ENCODE results near the gene MMP11.

The MMP11 gene

GRCh38 chr22:23786752-23787599 lies 14.3 kb downstream of the MMP11 start, which contains the start of gene SMARCB1:
TSS of gene SMARCB1 (plus strand) at chr22:23786966. CDS start at chr22:23787170, 204 bp downstream.
- peak within 1 kb of the TSS; percentile 94 for H3K4me3 ChIP-seq (ENCODE audit: low read depth, low read length)
- TF ChIP-seq MYC (IDR thresholded peaks at IDR 0.05; ENCODE audit: low read depth, low read length), result no peak
- TF ChIP-seq POLR2A (IDR thresholded peaks at IDR 0.05; ENCODE audit: extremely low read depth, insufficient read length), result no peak
- TF ChIP-seq, protein P1, sequence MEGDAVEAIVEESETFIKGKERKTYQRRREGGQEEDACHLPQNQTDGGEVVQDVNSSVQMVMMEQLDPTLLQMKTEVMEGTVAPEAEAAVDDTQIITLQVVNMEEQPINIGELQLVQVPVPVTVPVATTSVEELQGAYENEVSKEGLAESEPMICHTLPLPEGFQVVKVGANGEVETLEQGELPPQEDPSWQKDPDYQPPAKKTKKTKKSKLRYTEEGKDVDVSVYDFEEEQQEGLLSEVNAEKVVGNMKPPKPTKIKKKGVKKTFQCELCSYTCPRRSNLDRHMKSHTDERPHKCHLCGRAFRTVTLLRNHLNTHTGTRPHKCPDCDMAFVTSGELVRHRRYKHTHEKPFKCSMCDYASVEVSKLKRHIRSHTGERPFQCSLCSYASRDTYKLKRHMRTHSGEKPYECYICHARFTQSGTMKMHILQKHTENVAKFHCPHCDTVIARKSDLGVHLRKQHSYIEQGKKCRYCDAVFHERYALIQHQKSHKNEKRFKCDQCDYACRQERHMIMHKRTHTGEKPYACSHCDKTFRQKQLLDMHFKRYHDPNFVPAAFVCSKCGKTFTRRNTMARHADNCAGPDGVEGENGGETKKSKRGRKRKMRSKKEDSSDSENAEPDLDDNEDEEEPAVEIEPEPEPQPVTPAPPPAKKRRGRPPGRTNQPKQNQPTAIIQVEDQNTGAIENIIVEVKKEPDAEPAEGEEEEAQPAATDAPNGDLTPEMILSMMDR (IDR thresholded peaks at IDR 0.05; ENCODE audit: low read depth, low read length), result no peak
- TF ChIP-seq, protein P2, sequence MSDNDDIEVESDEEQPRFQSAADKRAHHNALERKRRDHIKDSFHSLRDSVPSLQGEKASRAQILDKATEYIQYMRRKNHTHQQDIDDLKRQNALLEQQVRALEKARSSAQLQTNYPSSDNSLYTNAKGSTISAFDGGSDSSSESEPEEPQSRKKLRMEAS (IDR thresholded peaks at IDR 0.05; ENCODE audit: low read depth, low read length), result no peak
- DNase-seq (ENCODE audit: low read depth), result peak; percentile 90

DNA sequence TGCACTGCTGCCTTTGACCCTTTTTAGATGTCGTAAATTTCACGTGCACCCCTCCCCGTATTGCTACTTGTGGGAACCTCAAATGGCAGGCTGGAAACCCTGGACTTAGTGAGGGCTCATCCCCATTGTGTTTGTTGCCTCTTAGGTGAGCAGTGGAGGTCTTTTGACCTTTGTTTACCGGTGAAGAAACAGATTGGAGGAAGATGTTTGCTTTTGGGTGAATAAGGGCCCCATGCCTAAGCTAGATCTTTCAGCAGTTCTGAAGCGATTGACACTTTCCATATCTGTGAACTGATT lies 14.9 kb downstream of the MMP11 start:
- peak overlapping the region; percentile 94 for H3K4me3 ChIP-seq (ENCODE audit: low read depth, low read length)

DNA sequence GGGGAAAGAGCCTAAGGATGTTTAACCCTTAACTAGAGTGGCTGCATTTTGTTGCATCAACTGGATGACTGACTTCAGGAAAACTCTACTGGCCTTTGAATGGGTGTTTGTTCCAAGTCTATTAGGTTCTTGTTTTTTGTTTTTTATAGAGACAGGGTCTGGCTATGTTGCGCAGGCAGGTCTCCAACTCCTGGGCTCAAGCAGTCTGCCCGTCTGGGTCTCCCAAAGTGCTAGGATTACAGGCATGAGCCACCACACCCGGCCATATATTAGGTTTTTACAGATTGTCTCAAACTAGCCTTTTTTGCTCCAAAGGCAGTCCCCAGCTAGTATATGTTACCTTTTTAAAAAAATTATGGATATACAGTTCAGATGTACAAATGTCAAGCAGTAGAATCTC lies 15.3 kb downstream of the MMP11 start:
- peak overlapping the region; percentile 94 for H3K4me3 ChIP-seq (ENCODE audit: low read depth, low read length)
- TF ChIP-seq, protein P2 (IDR thresholded peaks at IDR 0.05; ENCODE audit: low read depth, low read length), result no peak
- TF ChIP-seq POLR2A (IDR thresholded peaks at IDR 0.05; ENCODE audit: extremely low read depth, insufficient read length), result no peak
- TF ChIP-seq MYC (IDR thresholded peaks at IDR 0.05; ENCODE audit: low read depth, low read length), result no peak
- TF ChIP-seq, protein P1 (IDR thresholded peaks at IDR 0.05; ENCODE audit: low read depth, low read length), result no peak
- DNase-seq (ENCODE audit: low read depth), result no peak

More for the DNA sequence above, 14.9 kb downstream of the MMP11 start:
- TF ChIP-seq, protein P2 (IDR thresholded peaks at IDR 0.05; ENCODE audit: low read depth, low read length), result no peak
- TF ChIP-seq, protein P1 (IDR thresholded peaks at IDR 0.05; ENCODE audit: low read depth, low read length), result no peak
- TF ChIP-seq POLR2A (IDR thresholded peaks at IDR 0.05; ENCODE audit: extremely low read depth, insufficient read length) (no peak), MYC (IDR thresholded peaks at IDR 0.05; ENCODE audit: low read depth, low read length) (no peak)
- no peak for DNase-seq (ENCODE audit: low read depth)

GRCh38 chr22:23789121-23789520 lies 16.5 kb downstream of the MMP11 start:
- TF ChIP-seq POLR2A (IDR thresholded peaks at IDR 0.05; ENCODE audit: extremely low read depth, insufficient read length) (no peak), MYC (IDR thresholded peaks at IDR 0.05; ENCODE audit: low read depth, low read length) (no peak)
- TF ChIP-seq, protein P2 (IDR thresholded peaks at IDR 0.05; ENCODE audit: low read depth, low read length), result no peak
- no peak for DNase-seq (ENCODE audit: low read depth)
- no peak overlapping the region for H3K4me3 ChIP-seq (ENCODE audit: low read depth, low read length)

DNA sequence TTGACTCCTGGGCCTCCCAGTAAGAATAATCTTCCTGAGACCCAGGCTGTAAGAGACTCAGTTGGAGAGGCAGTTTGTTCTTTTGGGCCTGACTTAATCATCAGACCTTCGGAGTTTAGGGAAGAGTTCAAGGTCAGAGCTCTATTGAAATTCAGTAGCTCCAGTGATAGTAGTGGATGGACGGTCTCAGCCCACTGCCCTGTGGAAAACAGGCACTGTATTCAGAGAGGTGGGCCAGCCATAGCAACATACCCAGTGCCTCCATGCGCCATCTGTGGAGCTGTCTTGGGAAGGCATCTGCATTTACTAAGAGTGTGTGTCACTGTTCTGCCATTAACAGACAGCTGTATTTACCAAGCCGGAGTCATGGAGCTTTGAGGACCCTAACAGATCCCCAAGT lies 17.0 kb downstream of the MMP11 start:
- H3K4me3 ChIP-seq (ENCODE audit: low read depth, low read length), result no peak overlapping the region
- DNase-seq (ENCODE audit: low read depth), result no peak
- no peak for TF ChIP-seq MYC (IDR thresholded peaks at IDR 0.05; ENCODE audit: low read depth, low read length)
- TF ChIP-seq, protein P2 (IDR thresholded peaks at IDR 0.05; ENCODE audit: low read depth, low read length), result no peak
- no peak for TF ChIP-seq POLR2A (IDR thresholded peaks at IDR 0.05; ENCODE audit: extremely low read depth, insufficient read length)
- TF ChIP-seq, protein P1 (IDR thresholded peaks at IDR 0.05; ENCODE audit: low read depth, low read length), result no peak
